Cardiac fibroblast (primary cell): ENCODE data around the gene MEIS3.

Experiments
- DNase-seq, 2 donors: peaks; one replicate each; pipeline versions ENCODE4 v3.0.0 to v3.0.0-alpha.2; 2010; ENCODE audit warnings: low read depth in 2 of 2
- H3K4me3 ChIP-seq, 2 donors: replicated peaks in 1 of 2; 1 replicate in 1 of 2; 2 replicates in 1 of 2; pipeline ENCODE4 v1.5.1; 2011; ENCODE audit warnings: low read depth in 2 of 2, low read length in 2 of 2, mild to moderate bottlenecking in 2 of 2, moderate library complexity in 1 of 2
- CTCF ChIP-seq: IDR thresholded peaks from one replicate; pipeline ENCODE4 v1.5.1; 2011; ENCODE audit warnings: low read depth, mild to moderate bottlenecking, low read length, inconsistent platforms

The MEIS3 gene

GRCh38 chr19:47445937-47446402 is 26.6 kb upstream of the MEIS3 start:
- H3K4me3 ChIP-seq, result no peak overlapping the region
- TF ChIP-seq CTCF, result no peak

DNA sequence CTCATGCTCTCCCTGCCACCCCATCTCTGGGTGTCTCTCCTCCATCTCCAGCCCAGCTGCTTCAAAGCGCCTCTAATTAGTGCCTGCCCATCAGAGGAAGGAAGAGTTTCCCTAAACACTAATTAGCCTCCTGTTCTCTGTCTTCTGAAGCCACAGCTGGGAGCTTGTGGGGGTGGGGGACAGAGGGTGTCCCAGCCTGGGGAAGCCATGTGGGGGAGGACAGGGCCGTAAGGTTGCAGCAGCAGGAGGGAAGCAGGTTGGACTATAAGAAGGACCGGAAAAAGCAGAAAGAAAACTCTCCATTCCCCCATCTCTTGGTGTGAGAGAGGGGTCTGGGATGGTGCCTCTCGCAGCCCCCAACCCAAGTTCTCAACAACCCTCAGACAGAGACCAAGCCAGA is 26.2 kb upstream of the MEIS3 start:
- DNase-seq, result no peak
- no peak overlapping the region for H3K4me3 ChIP-seq
- no peak for TF ChIP-seq CTCF

More at GRCh38 chr19:47445937-47446402, 26.6 kb upstream of the MEIS3 start:
- peak in 1 of 2 donors; percentile 48 for DNase-seq

DNA sequence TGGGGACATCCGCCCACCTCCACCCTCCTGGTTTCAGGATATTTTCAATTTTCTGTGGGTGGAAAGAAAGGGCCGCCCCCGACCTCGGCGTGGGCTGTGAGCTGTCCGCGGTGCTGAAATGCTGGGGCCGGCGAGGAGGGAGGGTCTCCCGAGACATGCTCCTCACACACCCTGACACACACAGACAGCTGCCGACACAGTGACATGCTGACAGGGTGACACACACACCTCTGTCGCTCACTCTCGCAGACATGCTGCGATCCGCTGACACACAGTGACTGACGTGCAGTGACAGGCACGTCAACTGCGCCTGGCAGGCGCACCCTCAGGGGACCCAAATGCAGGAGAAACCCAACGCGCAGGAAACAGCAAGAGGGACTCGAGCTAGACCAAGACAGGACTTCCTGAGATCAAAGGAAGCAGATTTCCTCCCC is 25.1 kb upstream of the MEIS3 start:
- H3K4me3 ChIP-seq, result no peak overlapping the region
- no peak for DNase-seq
- TF ChIP-seq CTCF, result no peak

DNA sequence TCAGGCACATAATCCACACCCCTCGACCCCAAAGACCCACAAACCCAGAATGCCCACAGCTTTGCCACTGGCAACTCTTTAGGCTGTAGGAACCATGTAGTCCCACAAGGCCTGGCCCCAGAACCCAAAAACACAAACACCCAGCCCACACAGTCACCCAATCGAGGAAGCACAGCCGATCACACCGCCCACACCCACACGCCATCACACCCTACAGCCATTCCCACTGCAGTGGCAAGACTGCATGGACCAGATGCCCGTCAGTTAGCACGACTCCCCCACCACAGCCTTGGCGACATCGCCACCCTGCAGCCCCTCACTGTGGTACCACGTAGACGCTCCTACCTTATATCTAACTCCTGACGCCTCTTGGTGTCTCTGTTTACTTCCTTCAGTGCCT is 24.0 kb upstream of the MEIS3 start:
- no peak for TF ChIP-seq CTCF
- no peak overlapping the region for H3K4me3 ChIP-seq
- DNase-seq, result no peak

DNA sequence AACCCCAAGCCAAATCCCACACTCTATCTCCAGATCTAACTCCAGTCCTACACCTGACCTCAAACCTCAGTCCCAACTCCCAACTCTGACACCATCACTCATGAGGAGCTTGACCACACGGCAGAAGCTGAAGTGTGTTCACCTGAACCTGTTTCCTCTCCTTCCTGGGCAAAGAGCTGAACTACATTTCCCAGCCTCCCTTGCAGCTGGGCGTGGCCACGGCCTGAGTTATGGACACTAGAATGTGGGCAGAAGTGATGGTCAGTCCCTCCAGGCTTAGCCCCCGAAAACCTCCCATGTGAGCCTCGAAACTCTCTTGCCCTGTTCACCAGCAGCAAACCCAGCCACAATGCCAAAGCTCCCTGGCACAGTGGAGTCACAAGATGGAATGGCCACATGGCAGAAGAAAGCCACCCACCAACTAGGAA is 19.5 kb upstream of the MEIS3 start:
- no peak for DNase-seq
- no peak overlapping the region for H3K4me3 ChIP-seq
- TF ChIP-seq CTCF, result no peak

DNA sequence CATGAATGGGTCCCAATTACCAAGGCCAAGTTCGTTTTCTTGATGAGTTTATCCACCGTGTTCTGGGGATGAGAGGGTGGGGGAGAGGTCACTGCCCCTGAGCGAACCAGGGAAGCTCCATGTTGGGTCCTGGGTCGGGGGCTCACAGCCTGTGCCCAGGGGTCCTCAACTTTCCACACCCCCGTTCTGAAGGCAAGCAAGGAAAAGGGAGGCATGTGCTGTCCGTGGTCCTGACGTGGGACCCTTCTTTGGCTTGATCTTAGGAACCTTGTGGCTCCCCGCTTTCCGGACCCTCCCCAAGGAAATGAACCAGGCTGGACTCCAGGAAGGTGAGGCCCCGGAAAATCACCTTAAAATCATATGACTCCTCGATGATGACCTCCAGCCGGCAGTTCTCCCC is 18.2 kb upstream of the MEIS3 start:
- no peak overlapping the region for H3K4me3 ChIP-seq
- TF ChIP-seq CTCF, result no peak
- DNase-seq, result no peak
